Large intestine (tissue), 3 donors: Measurements from ENCODE around the gene RPL21. TPM values are rescaled to one million over a fixed set of nuclear protein-coding genes. Genes with fewer than 3 reads are reported as not detected.
A peak's percentile ranks its signal among the peaks of the same experiment; 100 is the strongest.
"Not testable (repeated sequence)": the region's sequence is repeated elsewhere in the genome, so short reads cannot be mapped to it uniquely, and the experiment has no call there.

Source experiments
- DNase-seq, 2 donors: peaks; one replicate each; pipeline versions ENCODE4 v3.0.0 to v3.0.0-alpha.2; 2013
- H3K27ac ChIP-seq: one replicate; pipeline ENCODE4 v1.5.1; 2013; ENCODE audit warnings: low read length
- H3K27me3 ChIP-seq: 2 replicates; pipeline ENCODE4 v1.6.1; 2013; ENCODE audit warnings: low read length; ENCODE audit not compliant: control insufficient read depth, insufficient read depth
- H3K36me3 ChIP-seq: 2 replicates; pipeline ENCODE4 v1.6.1; 2013; ENCODE audit warnings: low read length; ENCODE audit not compliant: control insufficient read depth, insufficient read depth
- H3K4me1 ChIP-seq: one replicate; pipeline ENCODE4 v1.6.1; 2013; ENCODE audit warnings: low read length; ENCODE audit not compliant: control insufficient read depth, insufficient read depth
- H3K4me3 ChIP-seq: one replicate; pipeline ENCODE4 v1.5.1; 2013; ENCODE audit warnings: low read length
- H3K9me3 ChIP-seq: one replicate; pipeline ENCODE4 v1.6.1; 2013; ENCODE audit warnings: mild to moderate bottlenecking, low read depth, low read length, moderate library complexity; ENCODE audit not compliant: control insufficient read depth
- WGBS: methylation state at CpG from one replicate; pipeline ENCODE4 v1.1.5; 2013; ENCODE audit warnings: low lambda C conversion rate; ENCODE audit not compliant: insufficient coverage; 5-methylcytosine and 5-hydroxymethylcytosine counted together
- polyA plus RNA-seq: library from polyadenylated mRNA; unstranded; fragments of 120-200 nt; gene quantifications from one replicate; pipeline ENCODE4 v1.2.1, GENCODE V29; 2013

The RPL21 gene
- polyA plus RNA-seq, 1 donor, result 1,529 TPM

- H3K9me3 ChIP-seq, H3K4me1 ChIP-seq, H3K4me3 ChIP-seq, H3K36me3 ChIP-seq, H3K27ac ChIP-seq, H3K27me3 ChIP-seq, DNase-seq: not testable (repeated sequence)
- WGBS, result no CpG with 5 or more reads among the region's 1 CpG
Measured at GRCh38 chr13:27218861-27219260, 32.5 kb upstream of the RPL21 start.

- H3K9me3 ChIP-seq, result peaks cover 4% of the 10 kb centered on the region
- H3K27me3 ChIP-seq, result no peaks in the 10 kb centered on the region
- no peaks in the 10 kb centered on the region for H3K4me1 ChIP-seq
- WGBS, result no CpG with 5 or more reads among the region's 19 CpGs
- no peak overlapping the region for H3K27ac ChIP-seq
- no peak for DNase-seq
- no peak overlapping the region for H3K4me3 ChIP-seq
- no peaks in the 10 kb centered on the region for H3K36me3 ChIP-seq
Measured at GRCh38 chr13:27219611-27220010, 31.7 kb upstream of the RPL21 start.

GRCh38 chr13:27222100-27222499 lies 29.3 kb upstream of the RPL21 start:
- not testable (repeated sequence) for H3K4me1 ChIP-seq, DNase-seq, H3K27me3 ChIP-seq, H3K4me3 ChIP-seq, H3K27ac ChIP-seq, H3K9me3 ChIP-seq, H3K36me3 ChIP-seq
- no CpG with 5 or more reads among the region's 2 CpGs for WGBS

- Histone ChIP-seq H3K9me3 (no peaks in the 10 kb centered on the region), H3K4me3 (no peak overlapping the region), H3K27ac (no peak overlapping the region), H3K36me3 (no peaks in the 10 kb centered on the region), H3K27me3 (no peaks in the 10 kb centered on the region), H3K4me1 (no peaks in the 10 kb centered on the region)
- no CpG with 5 or more reads among the region's 2 CpGs for WGBS
- no peak for DNase-seq
Measured at GRCh38 chr13:27226991-27227390, 24.4 kb upstream of the RPL21 start.

DNA sequence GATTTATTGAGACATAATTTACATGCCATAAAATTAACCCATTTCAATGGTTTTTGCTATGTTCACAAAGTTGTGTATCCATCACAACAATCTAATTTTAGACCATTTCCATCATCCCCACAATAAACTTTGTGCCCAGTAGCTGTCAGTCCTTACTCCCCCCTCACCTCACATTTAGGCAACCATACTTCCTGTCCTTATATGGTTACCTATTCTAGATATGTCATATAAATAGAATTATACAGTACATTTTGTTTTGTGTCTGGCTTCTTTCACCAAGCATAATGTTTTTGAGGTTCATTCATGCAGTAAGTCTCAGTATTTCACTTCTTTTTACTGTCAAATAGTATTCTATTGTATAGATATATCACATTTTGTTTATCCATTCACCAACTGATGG lies 23.2 kb upstream of the RPL21 start:
- Histone ChIP-seq H3K4me1 (no peaks in the 10 kb centered on the region), H3K4me3 (no peak overlapping the region), H3K27me3 (no peaks in the 10 kb centered on the region), H3K9me3 (no peaks in the 10 kb centered on the region), H3K36me3 (no peaks in the 10 kb centered on the region), H3K27ac (no peak overlapping the region)
- no peak for DNase-seq

GRCh38 chr13:27229642-27230041 lies 21.7 kb upstream of the RPL21 start:
- Histone ChIP-seq H3K4me3 (no peak overlapping the region), H3K27ac (no peak overlapping the region), H3K27me3 (no peaks in the 10 kb centered on the region), H3K9me3 (no peaks in the 10 kb centered on the region), H3K36me3 (no peaks in the 10 kb centered on the region), H3K4me1 (no peaks in the 10 kb centered on the region)
- WGBS, result no CpG with 5 or more reads among the region's 3 CpGs
- DNase-seq, result no peak

DNA sequence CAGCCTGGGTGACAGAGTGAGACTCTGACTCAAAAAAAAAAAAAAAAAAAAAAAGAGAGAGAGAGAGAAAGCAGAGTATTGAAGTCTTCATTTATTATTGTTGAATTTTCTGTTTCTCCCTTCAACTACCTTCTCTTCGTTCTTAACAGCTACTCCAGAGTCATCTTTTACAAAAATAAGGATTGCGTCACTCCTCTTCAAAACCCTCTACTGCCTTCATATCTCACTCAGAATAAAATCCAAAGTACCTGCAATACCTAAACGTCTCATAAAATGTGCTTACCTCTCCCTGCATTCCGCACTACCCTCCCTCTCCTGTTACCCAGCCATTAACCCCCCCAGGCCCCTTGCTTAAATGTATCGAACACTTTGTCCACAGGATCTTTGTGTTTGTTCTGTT lies 17.4 kb upstream of the RPL21 start:
- no peak for DNase-seq
- WGBS, result no CpG with 5 or more reads among the region's 5 CpGs

DNA sequence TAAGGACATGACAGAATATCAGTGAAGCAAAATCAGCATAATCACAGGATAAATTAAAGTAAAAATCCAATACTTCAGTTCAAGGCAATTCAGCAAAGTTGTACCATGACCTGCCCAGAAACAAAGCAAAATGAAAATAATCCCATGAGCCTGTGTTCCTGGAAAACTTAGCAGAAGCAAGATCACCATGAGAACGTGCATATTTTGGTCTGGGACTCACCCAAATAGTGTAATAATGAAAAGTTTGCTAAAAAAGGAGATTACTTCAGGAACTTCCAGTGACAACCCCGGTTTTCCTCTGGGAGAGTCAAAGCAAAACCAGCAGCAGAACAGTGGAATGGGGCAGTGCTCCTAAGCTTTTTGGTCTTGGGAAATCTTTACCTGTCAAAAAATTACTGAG lies 14.9 kb upstream of the RPL21 start:
- DNase-seq, result no peak
- no CpG with 5 or more reads among the region's 2 CpGs for whole genome bisulfite sequencing
- Histone ChIP-seq H3K27me3 (no peaks in the 10 kb centered on the region), H3K9me3 (no peaks in the 10 kb centered on the region), H3K27ac (no peak overlapping the region), H3K36me3 (no peaks in the 10 kb centered on the region), H3K4me1 (no peaks in the 10 kb centered on the region), H3K4me3 (no peak overlapping the region)

More for the DNA sequence above, 17.4 kb upstream of the RPL21 start:
- Histone ChIP-seq H3K9me3 (no peaks in the 10 kb centered on the region), H3K4me1 (no peaks in the 10 kb centered on the region), H3K4me3 (no peak overlapping the region), H3K27ac (no peak overlapping the region), H3K27me3 (no peaks in the 10 kb centered on the region), H3K36me3 (no peaks in the 10 kb centered on the region)

GRCh38 chr13:27242702-27243101 lies 8.7 kb upstream of the RPL21 start:
- no CpG with 5 or more reads among the region's 5 CpGs for WGBS
- DNase-seq, result no peak
- H3K36me3 ChIP-seq, result no peaks in the 10 kb centered on the region
- H3K4me1 ChIP-seq, result no peaks in the 10 kb centered on the region
- H3K27me3 ChIP-seq, result no peaks in the 10 kb centered on the region
- no peak overlapping the region for H3K4me3 ChIP-seq
- H3K27ac ChIP-seq, result no peak overlapping the region
- no peaks in the 10 kb centered on the region for H3K9me3 ChIP-seq

GRCh38 chr13:27245610-27246009 lies 5.7 kb upstream of the RPL21 start:
- no peaks in the 10 kb centered on the region for H3K9me3 ChIP-seq
- DNase-seq, result no peak
- no peaks in the 10 kb centered on the region for H3K27me3 ChIP-seq
- no peak overlapping the region for H3K27ac ChIP-seq
- no peak overlapping the region for H3K4me3 ChIP-seq
- no peaks in the 10 kb centered on the region for H3K4me1 ChIP-seq
- no peaks in the 10 kb centered on the region for H3K36me3 ChIP-seq
- WGBS, result 91% methylated on average over 7 of the region's 7 CpGs

- WGBS, result 0% methylated on average over 2 of the region's 9 CpGs
- DNase-seq, result no peak
- H3K4me1 ChIP-seq, result no peaks in the 10 kb centered on the region
Measured at GRCh38 chr13:27250833-27251165, 559 bp upstream of the RPL21 start.

More at GRCh38 chr13:27250833-27251165, 559 bp upstream of the RPL21 start:
- Histone ChIP-seq H3K9me3 (no peaks in the 10 kb centered on the region), H3K27ac (peak overlapping the region; percentile 78), H3K27me3 (no peaks in the 10 kb centered on the region), H3K36me3 (peaks cover 15% of the 10 kb centered on the region), H3K4me3 (peak overlapping the region; percentile 86)
